Astrocyte of the spinal cord (primary cell): ENCODE measurements around the gene ZFR.

Source experiments
- DNase-seq: peaks from one replicate; pipeline ENCODE4 v3.0.0; 2011; ENCODE audit warnings: low read depth, low spot score
- H3K4me3 ChIP-seq: 2 replicates; pipeline ENCODE4 v1.5.1; 2011; ENCODE audit warnings: low read depth, mild to moderate bottlenecking, low read length, moderate library complexity
- in situ Hi-C: cut with HindIII; loops from 2 replicates; pipeline ENCODE4 v1.10.0; 2017; ENCODE audit warnings: low sequenced_read_pairs
- TF ChIP-seq, protein P1 (sequence below): IDR thresholded peaks from 2 replicates; pipeline ENCODE4 v1.5.1; 2012; ENCODE audit warnings: low read depth, mild to moderate bottlenecking, low read length, inconsistent platforms

The ZFR gene

DNA sequence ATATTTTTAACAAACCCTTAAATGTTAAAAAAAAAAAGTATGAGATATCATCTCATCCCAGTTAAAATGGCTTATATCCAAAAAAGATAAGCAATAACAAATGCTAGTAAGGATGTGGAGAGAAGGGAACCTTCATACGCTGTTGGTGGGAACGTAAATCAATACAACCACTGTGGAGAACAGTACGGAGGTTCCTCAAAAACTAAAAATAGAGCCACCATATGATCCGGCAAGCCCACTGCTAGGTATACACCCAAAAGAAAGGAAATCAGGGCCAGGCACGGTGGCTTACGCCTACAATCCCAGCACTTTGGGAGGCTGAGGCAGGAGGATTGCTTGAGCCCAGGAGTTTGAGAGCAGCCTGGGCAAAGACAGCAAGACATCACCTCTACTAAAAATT is 134.8 kb downstream of the ZFR start:
- TF ChIP-seq, protein P1, sequence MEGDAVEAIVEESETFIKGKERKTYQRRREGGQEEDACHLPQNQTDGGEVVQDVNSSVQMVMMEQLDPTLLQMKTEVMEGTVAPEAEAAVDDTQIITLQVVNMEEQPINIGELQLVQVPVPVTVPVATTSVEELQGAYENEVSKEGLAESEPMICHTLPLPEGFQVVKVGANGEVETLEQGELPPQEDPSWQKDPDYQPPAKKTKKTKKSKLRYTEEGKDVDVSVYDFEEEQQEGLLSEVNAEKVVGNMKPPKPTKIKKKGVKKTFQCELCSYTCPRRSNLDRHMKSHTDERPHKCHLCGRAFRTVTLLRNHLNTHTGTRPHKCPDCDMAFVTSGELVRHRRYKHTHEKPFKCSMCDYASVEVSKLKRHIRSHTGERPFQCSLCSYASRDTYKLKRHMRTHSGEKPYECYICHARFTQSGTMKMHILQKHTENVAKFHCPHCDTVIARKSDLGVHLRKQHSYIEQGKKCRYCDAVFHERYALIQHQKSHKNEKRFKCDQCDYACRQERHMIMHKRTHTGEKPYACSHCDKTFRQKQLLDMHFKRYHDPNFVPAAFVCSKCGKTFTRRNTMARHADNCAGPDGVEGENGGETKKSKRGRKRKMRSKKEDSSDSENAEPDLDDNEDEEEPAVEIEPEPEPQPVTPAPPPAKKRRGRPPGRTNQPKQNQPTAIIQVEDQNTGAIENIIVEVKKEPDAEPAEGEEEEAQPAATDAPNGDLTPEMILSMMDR = no peak
- in situ Hi-C loops = no loop called here
- no peak for DNase-seq
- no peak overlapping the region for H3K4me3 ChIP-seq

DNA sequence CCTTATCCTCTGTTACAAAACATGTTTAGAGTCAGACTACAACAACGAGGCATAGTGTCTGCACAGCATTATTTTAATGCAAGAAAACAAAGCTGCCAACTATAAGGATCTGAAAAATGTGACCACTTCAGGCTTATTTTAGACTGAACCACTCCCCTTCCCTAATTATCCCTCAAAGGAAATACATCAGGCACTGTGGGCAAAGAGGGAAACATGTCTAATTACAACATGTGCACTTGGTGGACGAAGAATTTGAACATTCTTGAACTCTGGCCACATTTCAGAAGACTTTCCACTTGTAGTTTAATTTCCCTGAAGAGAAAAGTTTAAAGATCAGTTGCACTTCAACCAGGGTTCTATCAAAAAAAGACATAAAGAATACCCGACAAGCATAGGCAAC is 135.6 kb downstream of the ZFR start:
- in situ Hi-C loops = no loop called here
- H3K4me3 ChIP-seq = no peak overlapping the region
- TF ChIP-seq, protein P1 = no peak
- DNase-seq = no peak

DNA sequence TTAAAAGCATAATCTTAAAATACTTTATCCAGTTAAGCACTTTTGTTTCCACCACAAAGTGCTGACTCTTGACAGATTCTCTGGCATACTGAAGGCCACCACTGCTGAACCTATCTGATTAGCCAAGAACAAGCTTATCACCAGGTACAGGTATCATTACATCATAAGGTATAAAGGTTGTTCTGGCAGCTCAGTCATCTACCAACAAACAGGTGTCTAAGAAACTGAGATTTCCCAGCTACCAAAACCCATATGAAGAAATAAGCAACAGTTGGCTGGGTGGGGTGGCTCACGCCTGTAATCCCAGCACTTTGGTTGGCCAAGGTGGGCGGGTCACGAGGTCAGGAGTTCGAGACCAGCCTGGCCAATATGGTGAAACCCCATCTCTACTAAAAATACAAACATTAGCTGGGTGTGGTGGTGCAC is 136.8 kb downstream of the ZFR start:
- no peak overlapping the region for H3K4me3 ChIP-seq
- TF ChIP-seq, protein P1 = no peak
- in situ Hi-C loops = no loop called here
- no peak for DNase-seq

DNA sequence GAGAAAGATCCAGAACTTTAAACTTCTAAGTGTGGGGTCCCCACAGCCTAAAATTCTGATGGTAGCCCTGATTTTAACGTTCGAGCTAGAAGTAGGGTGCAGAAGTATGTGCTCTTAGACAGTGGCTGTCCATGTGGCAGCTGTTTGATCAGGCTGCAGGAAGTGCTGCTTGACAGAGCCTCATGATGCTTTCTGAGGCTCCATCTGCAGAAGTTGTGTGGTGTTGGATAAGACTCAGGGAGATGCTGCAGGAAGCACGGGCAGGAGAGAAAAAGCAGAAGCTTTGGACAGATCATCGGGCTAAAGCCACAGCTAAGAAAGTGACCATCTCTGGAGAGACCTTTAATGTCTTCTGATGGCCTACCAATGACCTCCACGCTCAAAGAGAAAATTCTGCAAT is 139.9 kb downstream of the ZFR start:
- DNase-seq = no peak
- in situ Hi-C loops = no loop called here

More for the DNA sequence above, 139.9 kb downstream of the ZFR start:
- TF ChIP-seq, protein P1 = no peak
- no peak overlapping the region for H3K4me3 ChIP-seq
